Adrenal gland (tissue), 5 donors: ENCODE results near the gene NEDD8.

Experiments
- CTCF ChIP-seq, 6 experiments: fragments of 450-650 bp in 4 of 6; fragments of 200-600 bp in 2 of 6; sonication (generic) in 1 of 6; IDR thresholded peaks; 1 replicate in 5 of 6; 2 replicates in 1 of 6; pipeline versions ENCODE4 v1.5.1 to v1.8.0; 2016 to 2021; ENCODE audit warnings: antibody characterized with exemption in 6 of 6, mild to moderate bottlenecking in 2 of 6, moderate library complexity in 1 of 6
- POLR2A ChIP-seq, 2 donors: fragments of 450-650 bp; IDR thresholded peaks; one replicate each; pipeline ENCODE4 v1.6.1; 2017; ENCODE audit warnings: antibody characterized with exemption in 2 of 2, mild to moderate bottlenecking in 2 of 2, moderate library complexity in 1 of 2
- donor health status: DM: no; HTN: no; CAD: no.

GRCh38 chr14:24255438-24255837 is 23.3 kb upstream of the NEDD8 start:
- no peak for TF ChIP-seq CTCF (IDR thresholded peaks at IDR 0.05)
- TF ChIP-seq POLR2A (IDR thresholded peaks at IDR 0.05) = no peak
